Smooth muscle cell (in vitro differentiated cells): ENCODE results near the gene FAM193A. TPM values are rescaled to one million over a fixed set of nuclear protein-coding genes. Genes with fewer than 3 reads are reported as not detected.
"Not testable (repeated sequence)": the region's sequence is repeated elsewhere in the genome, so short reads cannot be mapped to it uniquely, and the experiment has no call there.

Source experiments
- DNase-seq: peaks from one replicate; lab custom pipeline; 2025; ENCODE audit not compliant: unreplicated experiment; lab: John Stamatoyannopoulos, UW
- H2AFZ ChIP-seq: fragments of 200-600 bp; sonication (generic); 2 replicates; pipeline ENCODE4 v1.6.0; 2016; ENCODE audit warnings: antibody characterized with exemption, low read depth, mild to moderate bottlenecking
- H3F3A ChIP-seq: fragments of 200-600 bp; sonication (generic); 2 replicates; pipeline ENCODE4 v1.6.0; 2017; ENCODE audit warnings: antibody characterized with exemption, low read depth
- H3K27ac ChIP-seq: fragments of 200-600 bp; sonication (generic); 2 replicates; pipeline ENCODE4 v1.5.1; 2016; ENCODE audit warnings: low read depth, mild to moderate bottlenecking
- H3K27me3 ChIP-seq: fragments of 200-600 bp; sonication (generic); 2 replicates; pipeline ENCODE4 v1.6.1; 2016; ENCODE audit warnings: low read depth, mild to moderate bottlenecking
- H3K36me3 ChIP-seq: fragments of 200-600 bp; sonication (generic); 2 replicates; pipeline ENCODE4 v1.5.1; 2016; ENCODE audit warnings: low read depth
- H3K4me1 ChIP-seq: fragments of 200-600 bp; sonication (generic); 2 replicates; pipeline ENCODE4 v1.5.1; 2016; ENCODE audit warnings: low read depth
- H3K4me2 ChIP-seq: fragments of 200-600 bp; sonication (generic); 2 replicates; pipeline ENCODE4 v1.6.0; 2016; ENCODE audit warnings: mild to moderate bottlenecking
- H3K4me3 ChIP-seq: fragments of 200-600 bp; sonication (generic); 2 replicates; pipeline ENCODE4 v1.5.1; 2016; ENCODE audit warnings: mild to moderate bottlenecking
- H3K79me2 ChIP-seq: fragments of 200-600 bp; sonication (generic); 2 replicates; pipeline ENCODE4 v1.6.0; 2016; ENCODE audit warnings: low read depth, mild to moderate bottlenecking
- H3K9ac ChIP-seq: fragments of 200-600 bp; sonication (generic); 2 replicates; pipeline ENCODE4 v1.6.0; 2016; ENCODE audit warnings: low read depth
- H3K9me3 ChIP-seq: fragments of 200-600 bp; sonication (generic); replicated peaks from 2 replicates; pipeline ENCODE4 v1.5.1; 2016; ENCODE audit warnings: low read depth
- H4K20me1 ChIP-seq: fragments of 200-600 bp; sonication (generic); 2 replicates; pipeline ENCODE4 v1.6.0; 2016; ENCODE audit warnings: low read depth
- WGBS: methylation state at CpG from one replicate; pipeline ENCODE4 v1.1.7; 2016; ENCODE audit warnings: low lambda C conversion rate; 5-methylcytosine and 5-hydroxymethylcytosine counted together
- polyA plus RNA-seq: library from polyadenylated mRNA; unstranded; fragments of >200 nt; fragmentation: Nextera tagmentation; extraction: Ambion mirVana; gene quantifications from 2 replicates; pipeline ENCODE4 v1.2.1, GENCODE V29; 2016
- total RNA-seq: library from RNA; depleted of rRNA; stranded (reverse); fragments of >200 nt; gene quantifications from 2 replicates; pipeline ENCODE4 v1.2.3, GENCODE V29; 2014
- TF ChIP-seq, protein P1 (sequence below): fragments of 200-600 bp; sonication (generic); IDR thresholded peaks from 2 replicates; pipeline ENCODE4 v1.5.1; 2017; ENCODE audit warnings: borderline replicate concordance, mild to moderate bottlenecking, antibody characterized with exemption; ENCODE audit not compliant: insufficient read depth, poor library complexity, severe bottlenecking

The FAM193A gene
- total and polyA plus RNA-seq, 2 experiments from 2014 or later = 8.3 to 12.2 TPM

DNA sequence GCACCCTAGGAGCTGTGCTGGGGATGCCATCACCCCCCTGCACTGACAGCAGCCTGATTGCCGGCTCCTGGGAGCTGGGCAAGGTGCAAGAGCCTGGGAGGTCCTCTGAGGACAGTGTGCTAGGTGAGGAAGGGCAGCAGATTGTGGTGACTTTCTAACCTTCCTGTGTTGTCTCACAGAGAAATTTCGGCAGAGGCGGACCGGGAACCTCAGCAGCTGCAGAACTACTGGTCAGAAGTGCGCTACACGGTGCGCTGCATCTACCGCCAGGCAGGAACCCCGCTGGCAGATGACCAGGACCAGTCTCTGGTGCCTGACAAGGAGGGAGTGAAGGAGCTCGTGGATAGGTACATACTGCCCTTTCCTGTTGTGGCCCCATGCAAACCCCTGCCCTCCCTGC lies 89.8 kb downstream of the FAM193A start:
- DNase-seq = no peak
- peaks cover 89% of the 10 kb centered on the region for H4K20me1 ChIP-seq
- peaks cover 50% of the 10 kb centered on the region for H3K79me2 ChIP-seq
- H3K9me3 ChIP-seq = no peaks in the 10 kb centered on the region
- H3K4me3 ChIP-seq = no peak overlapping the region
- H3K27ac ChIP-seq = no peak overlapping the region
- H3K4me1 ChIP-seq = no peaks in the 10 kb centered on the region
- H3K36me3 ChIP-seq = peaks cover 7% of the 10 kb centered on the region
- WGBS = over 99% methylated on average over 10 of the region's 10 CpGs
- H2AFZ ChIP-seq = no peak overlapping the region
- H3K27me3 ChIP-seq = no peaks in the 10 kb centered on the region
- TF ChIP-seq, protein P1, sequence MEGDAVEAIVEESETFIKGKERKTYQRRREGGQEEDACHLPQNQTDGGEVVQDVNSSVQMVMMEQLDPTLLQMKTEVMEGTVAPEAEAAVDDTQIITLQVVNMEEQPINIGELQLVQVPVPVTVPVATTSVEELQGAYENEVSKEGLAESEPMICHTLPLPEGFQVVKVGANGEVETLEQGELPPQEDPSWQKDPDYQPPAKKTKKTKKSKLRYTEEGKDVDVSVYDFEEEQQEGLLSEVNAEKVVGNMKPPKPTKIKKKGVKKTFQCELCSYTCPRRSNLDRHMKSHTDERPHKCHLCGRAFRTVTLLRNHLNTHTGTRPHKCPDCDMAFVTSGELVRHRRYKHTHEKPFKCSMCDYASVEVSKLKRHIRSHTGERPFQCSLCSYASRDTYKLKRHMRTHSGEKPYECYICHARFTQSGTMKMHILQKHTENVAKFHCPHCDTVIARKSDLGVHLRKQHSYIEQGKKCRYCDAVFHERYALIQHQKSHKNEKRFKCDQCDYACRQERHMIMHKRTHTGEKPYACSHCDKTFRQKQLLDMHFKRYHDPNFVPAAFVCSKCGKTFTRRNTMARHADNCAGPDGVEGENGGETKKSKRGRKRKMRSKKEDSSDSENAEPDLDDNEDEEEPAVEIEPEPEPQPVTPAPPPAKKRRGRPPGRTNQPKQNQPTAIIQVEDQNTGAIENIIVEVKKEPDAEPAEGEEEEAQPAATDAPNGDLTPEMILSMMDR = no peak
- no peaks in the 10 kb centered on the region for H3F3A ChIP-seq
- no peak overlapping the region for H3K4me2 ChIP-seq
- no peak overlapping the region for H3K9ac ChIP-seq

DNA sequence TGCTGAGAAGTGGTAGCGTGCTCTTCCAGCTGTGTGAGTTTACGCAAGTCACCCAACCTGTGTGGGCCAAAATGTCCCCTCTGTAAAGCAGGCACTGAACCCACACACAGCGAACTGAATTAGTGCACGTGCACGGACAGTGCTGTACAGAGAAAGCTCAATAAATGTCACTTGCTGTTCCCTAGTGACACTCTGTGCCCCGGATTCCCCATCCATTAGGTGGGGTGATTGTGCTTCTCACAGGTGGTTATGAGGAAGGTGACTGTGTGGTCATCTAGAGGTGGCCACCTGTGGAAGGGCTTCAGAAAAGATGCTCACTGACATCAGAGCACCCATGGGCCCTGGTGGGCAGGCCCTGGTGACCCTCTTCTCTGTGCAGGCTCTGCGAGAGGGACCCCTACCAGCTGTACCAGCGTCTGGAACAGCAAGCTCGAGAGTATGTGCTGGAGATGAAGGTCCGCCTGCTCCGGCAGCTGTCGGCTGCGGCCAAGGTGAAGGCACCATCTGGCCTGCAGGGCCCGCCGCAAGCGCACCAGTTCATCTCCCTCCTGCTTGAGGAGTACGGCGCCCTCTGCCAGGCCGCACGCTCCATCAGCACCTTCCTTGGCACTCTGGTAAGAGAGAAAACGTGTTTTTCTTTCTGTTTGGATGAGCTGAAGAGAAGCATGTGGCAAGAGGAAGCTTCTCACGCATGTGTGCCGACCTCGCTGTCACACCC lies 94.3 kb downstream of the FAM193A start:
- H4K20me1 ChIP-seq = peaks cover 83% of the 10 kb centered on the region
- 93% methylated on average over 24 of the region's 24 CpGs for WGBS
- no peak for DNase-seq

DNA sequence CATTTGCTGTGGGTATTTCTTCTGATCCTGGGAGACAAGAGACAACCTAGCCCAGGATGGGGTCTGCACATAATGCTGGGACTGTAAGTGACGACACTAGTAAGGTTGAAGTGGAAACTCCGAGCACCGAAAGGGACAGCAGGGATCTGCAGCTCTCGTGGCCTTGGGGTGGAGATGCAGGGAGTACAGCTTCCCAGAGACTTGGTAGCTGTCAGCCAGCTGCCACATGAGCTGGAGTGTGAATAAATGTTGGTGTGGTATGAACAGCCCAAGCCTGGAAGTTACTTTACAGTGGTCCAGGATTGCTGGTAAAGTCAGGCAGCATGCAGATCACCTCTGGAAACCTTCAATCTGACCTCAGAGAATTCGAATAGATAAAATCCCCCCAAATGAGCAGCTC lies 97.6 kb downstream of the FAM193A start:
- WGBS = 68% methylated on average over 5 of the region's 5 CpGs
- Histone ChIP-seq H3K79me2 (peaks cover 55% of the 10 kb centered on the region), H3K9ac (no peak overlapping the region), H3K4me3 (no peak overlapping the region), H3K36me3 (peaks cover 6% of the 10 kb centered on the region), H2AFZ (no peak overlapping the region), H3K27me3 (no peaks in the 10 kb centered on the region), H3K4me2 (no peak overlapping the region), H3K4me1 (no peaks in the 10 kb centered on the region), H4K20me1 (peaks cover 90% of the 10 kb centered on the region), H3K9me3 (no peaks in the 10 kb centered on the region), H3F3A (no peaks in the 10 kb centered on the region), H3K27ac (no peak overlapping the region)
- no peak for DNase-seq
- TF ChIP-seq, protein P1 = no peak

More for the DNA sequence above, 94.3 kb downstream of the FAM193A start:
- Histone ChIP-seq H3K79me2 (peaks cover 37% of the 10 kb centered on the region), H3K27ac (no peak overlapping the region), H3K4me3 (no peak overlapping the region), H3K27me3 (no peaks in the 10 kb centered on the region), H3K36me3 (peaks cover 7% of the 10 kb centered on the region), H3K9me3 (no peaks in the 10 kb centered on the region), H2AFZ (no peak overlapping the region), H3K4me1 (no peaks in the 10 kb centered on the region), H3K4me2 (no peak overlapping the region), H3K9ac (no peak overlapping the region), H3F3A (no peaks in the 10 kb centered on the region)
- TF ChIP-seq, protein P1 = no peak

DNA sequence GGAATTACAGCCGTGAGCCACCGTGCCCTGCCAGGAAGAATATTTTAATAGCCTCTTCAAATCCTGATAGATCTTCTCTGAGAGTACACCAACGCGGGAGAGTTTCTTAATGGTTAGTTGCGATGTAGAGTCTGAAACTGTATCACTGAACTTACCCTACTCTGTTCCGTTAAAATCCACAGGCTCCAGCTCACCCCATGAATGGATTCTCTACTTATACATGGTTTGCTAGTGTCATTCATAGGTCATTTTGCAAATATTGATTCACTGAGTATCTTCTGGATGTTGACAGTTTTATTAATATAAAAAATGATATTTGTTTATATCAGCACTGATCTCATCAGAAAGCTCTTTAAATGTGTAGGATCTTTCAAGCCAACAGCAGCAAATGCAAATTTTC lies 99.9 kb downstream of the FAM193A start:
- no peaks in the 10 kb centered on the region for H3K4me1 ChIP-seq
- DNase-seq = no peak
- H3K9me3 ChIP-seq = no peaks in the 10 kb centered on the region
- WGBS = 99% methylated on average over 6 of the region's 6 CpGs
- no peak overlapping the region for H3K9ac ChIP-seq
- H3K36me3 ChIP-seq = no peaks in the 10 kb centered on the region
- H3K4me2 ChIP-seq = no peak overlapping the region
- H3K27me3 ChIP-seq = no peaks in the 10 kb centered on the region
- H2AFZ ChIP-seq = no peak overlapping the region
- no peak overlapping the region for H3K4me3 ChIP-seq
- TF ChIP-seq, protein P1 = no peak
- no peak overlapping the region for H3K27ac ChIP-seq
- H3F3A ChIP-seq = no peaks in the 10 kb centered on the region
- H3K79me2 ChIP-seq = peaks cover 46% of the 10 kb centered on the region
- H4K20me1 ChIP-seq = peaks cover 71% of the 10 kb centered on the region

DNA sequence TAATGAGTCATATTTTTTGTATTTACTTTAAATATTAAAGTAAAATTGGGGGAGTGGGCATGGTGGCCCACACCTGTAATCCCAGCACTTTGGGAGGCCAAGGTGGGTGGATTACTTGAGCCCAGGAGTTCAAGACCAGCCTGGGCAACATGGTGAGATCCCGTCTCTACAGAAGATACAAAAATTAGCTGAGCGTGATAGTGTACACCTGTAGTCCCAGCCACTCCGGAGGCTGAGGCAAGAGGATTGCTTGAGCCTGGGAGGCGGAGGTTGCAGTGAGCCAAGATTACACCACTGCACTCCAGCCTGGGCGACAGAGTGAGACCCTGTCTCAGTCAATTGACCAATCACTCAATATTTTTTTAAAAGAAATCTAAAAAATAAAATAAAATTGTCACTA lies 100.5 kb downstream of the FAM193A start:
- not testable (repeated sequence) for DNase-seq

More for the DNA sequence above, 100.5 kb downstream of the FAM193A start:
- not testable (repeated sequence) for H3K4me1 ChIP-seq, H3K4me3 ChIP-seq, H3K9me3 ChIP-seq, H3K27me3 ChIP-seq, H3K9ac ChIP-seq, H2AFZ ChIP-seq, H3K36me3 ChIP-seq, H3K4me2 ChIP-seq, H3K27ac ChIP-seq, H3F3A ChIP-seq
- peaks cover 40% of the 10 kb centered on the region for H3K79me2 ChIP-seq
- WGBS = 98% methylated on average over 5 of the region's 5 CpGs
- H4K20me1 ChIP-seq = peaks cover 69% of the 10 kb centered on the region
